HEK293 (cell line): ENCODE results near the gene EYS.

Source experiments
- CTCF ChIA-PET: fragments of 350-600 bp; formaldehyde crosslinking; extraction: SDS; loops from one replicate; lab custom pipeline; 2021; ENCODE audit warnings: antibody characterized with exemption; lab: Yijun Ruan, JAX
- POLR2A ChIA-PET: fragments of 300-600 bp; formaldehyde crosslinking; extraction: SDS; loops from one replicate; lab custom pipeline; 2020; ENCODE audit warnings: antibody characterized with exemption, inconsistent platforms; lab: Yijun Ruan, JAX
- H3K27ac ChIP-seq: fragments of 200-500 bp; sonication (Bioruptor generic); 2 replicates; pipeline ENCODE4 v1.5.1; 2014; ENCODE audit warnings: low read depth, low read length, control low read depth, inconsistent platforms; ENCODE audit errors: extremely low read depth
- H3K36me3 ChIP-seq, 2 experiments: fragments of 200-500 bp in 1 of 2; sonication (Bioruptor generic) in 1 of 2; 1 replicate in 1 of 2; 2 replicates in 1 of 2; pipeline ENCODE4 v1.5.1; 2014 to 2017; ENCODE audit warnings: inconsistent platforms in 2 of 2, low read length in 2 of 2; ENCODE audit not compliant: control insufficient read depth in 2 of 2, insufficient read depth in 1 of 2
- H3K4me1 ChIP-seq: fragments of 200-500 bp; sonication (Bioruptor generic); 2 replicates; pipeline ENCODE4 v1.5.1; 2014; ENCODE audit warnings: mild to moderate bottlenecking, low read length, inconsistent platforms; ENCODE audit not compliant: control insufficient read depth, insufficient read depth
- H3K4me3 ChIP-seq: 2 replicates; pipeline ENCODE4 v1.5.1; 2011; ENCODE audit warnings: low read depth, mild to moderate bottlenecking, control low read depth, low read length, moderate library complexity
- H3K9me3 ChIP-seq: fragments of 200-500 bp; sonication (Bioruptor generic); 2 replicates; pipeline ENCODE4 v1.5.1; 2014; ENCODE audit warnings: low read depth, low read length, inconsistent platforms; ENCODE audit not compliant: control insufficient read depth, insufficient read depth
- EGR2 ChIP-seq: fragments of 450-650 bp; formaldehyde crosslinking; IDR thresholded peaks from 2 replicates; pipeline ENCODE4 v1.5.1; 2016; ENCODE audit warnings: low read depth, missing biosample characterization, missing genetic modification characterization
- FEZF1 ChIP-seq: fragments of 450-650 bp; formaldehyde crosslinking; IDR thresholded peaks from 2 replicates; pipeline ENCODE4 v1.5.1; 2016; ENCODE audit warnings: missing biosample characterization, missing genetic modification characterization
- GLI4 ChIP-seq: fragments of 450-650 bp; formaldehyde crosslinking; IDR thresholded peaks from 2 replicates; pipeline ENCODE4 v1.5.1; 2016; ENCODE audit warnings: missing biosample characterization, missing genetic modification characterization
- KLF8 ChIP-seq: fragments of 450-650 bp; formaldehyde crosslinking; IDR thresholded peaks from 2 replicates; pipeline ENCODE4 v1.5.1; 2016; ENCODE audit warnings: missing biosample characterization, missing genetic modification characterization
- MYNN ChIP-seq: fragments of 450-650 bp; formaldehyde crosslinking; IDR thresholded peaks from 2 replicates; pipeline ENCODE4 v1.5.1; 2016; ENCODE audit warnings: missing biosample characterization, missing genetic modification characterization, borderline replicate concordance
- OVOL3 ChIP-seq: fragments of 450-650 bp; formaldehyde crosslinking; IDR thresholded peaks from 2 replicates; pipeline ENCODE4 v1.5.1; 2016; ENCODE audit warnings: missing biosample characterization, missing genetic modification characterization
- RBAK ChIP-seq: fragments of 450-650 bp; formaldehyde crosslinking; IDR thresholded peaks from 2 replicates; pipeline ENCODE4 v1.5.1; 2016; ENCODE audit warnings: missing biosample characterization, missing genetic modification characterization
- SP2 ChIP-seq: fragments of 450-650 bp; formaldehyde crosslinking; IDR thresholded peaks from 2 replicates; pipeline ENCODE4 v1.5.1; 2016; ENCODE audit warnings: missing biosample characterization, missing genetic modification characterization
- WT1 ChIP-seq: fragments of 450-650 bp; formaldehyde crosslinking; IDR thresholded peaks from 2 replicates; pipeline ENCODE4 v1.5.1; 2016; ENCODE audit warnings: missing biosample characterization, missing genetic modification characterization
- ZBTB1 ChIP-seq: fragments of 450-650 bp; formaldehyde crosslinking; IDR thresholded peaks from 2 replicates; pipeline ENCODE4 v1.5.1; 2016; ENCODE audit warnings: missing biosample characterization, missing genetic modification characterization
- ZBTB48 ChIP-seq: fragments of 450-650 bp; formaldehyde crosslinking; IDR thresholded peaks from 2 replicates; pipeline ENCODE4 v1.5.1; 2016; ENCODE audit warnings: missing biosample characterization, missing genetic modification characterization
- ZFP3 ChIP-seq: fragments of 450-650 bp; formaldehyde crosslinking; IDR thresholded peaks from 2 replicates; pipeline ENCODE4 v1.5.1; 2016; ENCODE audit warnings: low read depth, missing biosample characterization, missing genetic modification characterization
- ZFP37 ChIP-seq: fragments of 450-650 bp; formaldehyde crosslinking; IDR thresholded peaks from 2 replicates; pipeline ENCODE4 v1.5.1; 2016; ENCODE audit warnings: missing biosample characterization, missing genetic modification characterization
- ZNF132 ChIP-seq: fragments of 450-650 bp; formaldehyde crosslinking; IDR thresholded peaks from 2 replicates; pipeline ENCODE4 v1.5.1; 2017; ENCODE audit warnings: missing biosample characterization, missing genetic modification characterization, borderline replicate concordance
- ZNF155 ChIP-seq: fragments of 450-650 bp; formaldehyde crosslinking; IDR thresholded peaks from 2 replicates; pipeline ENCODE4 v1.5.1; 2016; ENCODE audit warnings: missing biosample characterization, missing genetic modification characterization
- ZNF248 ChIP-seq: fragments of 450-650 bp; formaldehyde crosslinking; IDR thresholded peaks from 2 replicates; pipeline ENCODE4 v1.5.1; 2017; ENCODE audit warnings: missing biosample characterization, missing genetic modification characterization
- ZNF354C ChIP-seq: fragments of 450-650 bp; formaldehyde crosslinking; IDR thresholded peaks from 2 replicates; pipeline ENCODE4 v1.5.1; 2016; ENCODE audit warnings: missing biosample characterization, missing genetic modification characterization, low read depth, borderline replicate concordance
- ZNF394 ChIP-seq: fragments of 450-650 bp; formaldehyde crosslinking; IDR thresholded peaks from 2 replicates; pipeline ENCODE4 v1.5.1; 2016; ENCODE audit warnings: missing biosample characterization, missing genetic modification characterization, mild to moderate bottlenecking, moderate library complexity, borderline replicate concordance
- ZNF404 ChIP-seq: fragments of 450-650 bp; formaldehyde crosslinking; IDR thresholded peaks from 2 replicates; pipeline ENCODE4 v1.5.1; 2017; ENCODE audit warnings: missing biosample characterization, missing genetic modification characterization
- ZNF433 ChIP-seq: fragments of 450-650 bp; formaldehyde crosslinking; IDR thresholded peaks from 2 replicates; pipeline ENCODE4 v1.5.1; 2016; ENCODE audit warnings: missing biosample characterization, missing genetic modification characterization, low read depth
- ZNF548 ChIP-seq: fragments of 450-650 bp; formaldehyde crosslinking; IDR thresholded peaks from 2 replicates; pipeline ENCODE4 v1.5.1; 2016; ENCODE audit warnings: missing biosample characterization, missing genetic modification characterization
- ZNF585B ChIP-seq: fragments of 450-650 bp; formaldehyde crosslinking; IDR thresholded peaks from 2 replicates; pipeline ENCODE4 v1.5.1; 2016; ENCODE audit warnings: missing biosample characterization, missing genetic modification characterization
- ZNF600 ChIP-seq: fragments of 450-650 bp; formaldehyde crosslinking; IDR thresholded peaks from 2 replicates; pipeline ENCODE4 v1.5.1; 2016; ENCODE audit warnings: missing biosample characterization, missing genetic modification characterization
- ZNF645 ChIP-seq: fragments of 450-650 bp; formaldehyde crosslinking; IDR thresholded peaks from 2 replicates; pipeline ENCODE4; 2016; ENCODE audit warnings: missing biosample characterization, missing genetic modification characterization
- ZNF707 ChIP-seq: fragments of 450-650 bp; formaldehyde crosslinking; IDR thresholded peaks from 2 replicates; pipeline ENCODE4 v1.5.1; 2016; ENCODE audit warnings: missing biosample characterization, missing genetic modification characterization
- ZNF747 ChIP-seq: fragments of 450-650 bp; formaldehyde crosslinking; IDR thresholded peaks from 2 replicates; pipeline ENCODE4 v1.5.1; 2016; ENCODE audit warnings: missing biosample characterization, missing genetic modification characterization

Gene EYS

GRCh38 chr6:63788569-63788968 lies 1918.5 kb downstream of the EYS start:
- Histone ChIP-seq H3K27ac (no peak overlapping the region), H3K9me3 (no peaks in the 10 kb centered on the region), H3K4me3 (no peak overlapping the region)
- POLR2A ChIA-PET: no interaction called here
- CTCF ChIA-PET: interaction anchor here (0.6 kb wide), 1 partner anchor 147 kb away, joined by 3 read pairs; no protein-coding TSS in a partner anchor
- TF ChIP-seq FEZF1 (tag by site-specific recombination) (no peak), ZNF354C (tag by site-specific recombination) (no peak), ZNF155 (tag by site-specific recombination) (no peak), RBAK (tag by site-specific recombination) (no peak), OVOL3 (tag by site-specific recombination) (no peak), ZNF404 (tag by site-specific recombination) (no peak), ZNF248 (no peak), ZFP37 (tag by site-specific recombination) (no peak)
- TF ChIP-seq, all 188 proteins: peak for 0
- no peaks in the 10 kb centered on the region for H3K4me1 ChIP-seq
- H3K36me3 ChIP-seq: no peaks in the 10 kb centered on the region

- Histone ChIP-seq H3K4me1 (no peaks in the 10 kb centered on the region), H3K36me3 (no peaks in the 10 kb centered on the region), H3K9me3 (no peaks in the 10 kb centered on the region), H3K27ac (no peak overlapping the region), H3K4me3 (no peak overlapping the region)
- CTCF ChIA-PET: no interaction called here
- no peak for TF ChIP-seq ZNF645 (tag by site-specific recombination)
- TF ChIP-seq GLI4: no peak
- no peak for TF ChIP-seq SP2 (tag by site-specific recombination)
- no peak for TF ChIP-seq WT1
- no peak for TF ChIP-seq ZNF548
- POLR2A ChIA-PET: no interaction called here
Observed at GRCh38 chr6:63787021-63787420, 1920.0 kb downstream of the EYS start.

- Histone ChIP-seq H3K9me3 (no peaks in the 10 kb centered on the region), H3K27ac (no peak overlapping the region), H3K4me1 (no peaks in the 10 kb centered on the region), H3K36me3 (no peaks in the 10 kb centered on the region), H3K4me3 (no peak overlapping the region)
- POLR2A ChIA-PET: no interaction called here
- CTCF ChIA-PET: interaction anchor here (0.6 to 1.0 kb wide), 3 partner anchors 8 to 17 kb away, joined by 3 read pairs; no protein-coding TSS in a partner anchor
- no peak for TF ChIP-seq ZNF707
- no peak for TF ChIP-seq MYNN
- no peak for TF ChIP-seq ZNF433 (tag by site-specific recombination)
- TF ChIP-seq ZNF585B (tag by site-specific recombination): no peak
Observed at GRCh38 chr6:63785006-63785405, 1922.0 kb downstream of the EYS start.

- Histone ChIP-seq H3K27ac (no peak overlapping the region), H3K36me3 (no peaks in the 10 kb centered on the region), H3K4me1 (no peaks in the 10 kb centered on the region), H3K4me3 (no peak overlapping the region), H3K9me3 (no peaks in the 10 kb centered on the region)
- POLR2A ChIA-PET: no interaction called here
- CTCF ChIA-PET: interaction anchor here (0.6 to 1.5 kb wide), 2 partner anchors 17 to 19 kb away, joined by 9 read pairs; no protein-coding TSS in a partner anchor
- TF ChIP-seq ZNF394 (no peak), EGR2 (tag by site-specific recombination) (no peak), ZFP3 (tag by site-specific recombination) (no peak), KLF8 (tag by site-specific recombination) (no peak), ZNF747 (tag by site-specific recombination) (no peak), ZNF132 (tag by site-specific recombination) (no peak), ZBTB48 (tag by site-specific recombination) (no peak), ZBTB1 (tag by site-specific recombination) (no peak), ZNF600 (tag by site-specific recombination) (no peak)
Observed at GRCh38 chr6:63783096-63783495, 1923.9 kb downstream of the EYS start.
